CD14-positive monocyte (primary cell): ENCODE results near the gene EFCAB13. TPM values are rescaled to one million over a fixed set of nuclear protein-coding genes. Genes with fewer than 3 reads are reported as not detected.

Experiments
- DNase-seq, 3 donors: peaks; one replicate each; pipeline ENCODE4 v3.0.0-alpha.2; 2011 to 2022
- H2AFZ ChIP-seq: 2 replicates; pipeline ENCODE4 v1.6.0; 2012; ENCODE audit warnings: mild to moderate bottlenecking, low read depth, low read length, inconsistent platforms; ENCODE audit not compliant: insufficient read depth, poor library complexity, severe bottlenecking
- H3K27ac ChIP-seq, 2 donors: 1 replicate in 1 of 2; 2 replicates in 1 of 2; pipeline ENCODE4 v1.5.1; 2012 to 2013; ENCODE audit warnings: low read length in 2 of 2, control low read depth in 1 of 2, inconsistent platforms in 1 of 2, low read depth in 1 of 2, mild to moderate bottlenecking in 1 of 2
- H3K27me3 ChIP-seq, 2 donors: one replicate each; pipeline versions ENCODE4 v1.6.0 to v1.6.1; 2011 to 2013; ENCODE audit warnings: low read length in 2 of 2; ENCODE audit not compliant: control insufficient read depth in 2 of 2, insufficient read depth in 2 of 2
- H3K36me3 ChIP-seq, 2 donors: replicated peaks in 1 of 2; 1 replicate in 1 of 2; 2 replicates in 1 of 2; pipeline versions ENCODE4 v1.5.1 to v1.6.1; 2012 to 2013; ENCODE audit warnings: low read length in 2 of 2, control low read depth in 1 of 2, inconsistent platforms in 1 of 2, mild to moderate bottlenecking in 1 of 2; ENCODE audit not compliant: insufficient read depth in 2 of 2, control insufficient read depth in 1 of 2
- H3K4me1 ChIP-seq, 2 donors: 1 replicate in 1 of 2; 2 replicates in 1 of 2; pipeline versions ENCODE4 v1.5.1 to v1.6.1; 2012 to 2013; ENCODE audit warnings: low read length in 2 of 2, control low read depth in 1 of 2, inconsistent platforms in 1 of 2, mild to moderate bottlenecking in 1 of 2, moderate library complexity in 1 of 2; ENCODE audit not compliant: insufficient read depth in 2 of 2, control insufficient read depth in 1 of 2
- H3K4me2 ChIP-seq: replicated peaks from 2 replicates; pipeline ENCODE3; 2012; ENCODE audit warnings: low read length, moderate library complexity, mild to moderate bottlenecking; ENCODE audit not compliant: poor library complexity, severe bottlenecking; ENCODE audit errors: extremely low read depth
- H3K4me3 ChIP-seq, 3 experiments: fragments of 200-600 bp in 1 of 3; sonication (generic) in 1 of 3; replicated peaks in 1 of 3; 1 replicate in 2 of 3; 2 replicates in 1 of 3; pipeline ENCODE4 v1.5.1; 2011 to 2013; ENCODE audit warnings: low read length in 3 of 3, mild to moderate bottlenecking in 3 of 3, control low read depth in 2 of 3, low read depth in 2 of 3, inconsistent platforms in 1 of 3, moderate library complexity in 1 of 3
- H3K79me2 ChIP-seq: 2 replicates; pipeline ENCODE4 v1.6.0; 2012; ENCODE audit warnings: mild to moderate bottlenecking, control low read depth, inconsistent platforms, low read length, moderate library complexity; ENCODE audit not compliant: insufficient read depth
- H3K9ac ChIP-seq: 2 replicates; pipeline ENCODE4 v1.6.0; 2017; ENCODE audit warnings: low read length, mild to moderate bottlenecking; ENCODE audit not compliant: insufficient read depth, poor library complexity, severe bottlenecking
- H3K9me3 ChIP-seq, 2 donors: replicated peaks in 1 of 2; 1 replicate in 1 of 2; 2 replicates in 1 of 2; pipeline versions ENCODE4 v1.5.1 to v1.6.1; 2012 to 2013; ENCODE audit warnings: low read length in 2 of 2, control low read depth in 1 of 2; ENCODE audit not compliant: control insufficient read depth in 1 of 2, insufficient read depth in 1 of 2
- H4K20me1 ChIP-seq: 2 replicates; pipeline ENCODE4 v1.6.0; 2012; ENCODE audit warnings: mild to moderate bottlenecking, low read length, control low read depth, moderate library complexity; ENCODE audit not compliant: insufficient read depth
- H3K27ac Mint-ChIP-seq, 7 donors: one replicate each; pipeline ENCODE4 v1.8.0; 2020; ENCODE audit warnings: mild to moderate bottlenecking in 7 of 7, mixed read lengths in 7 of 7, moderate library complexity in 6 of 7, inconsistent platforms in 2 of 7
- H3K27me3 Mint-ChIP-seq, 3 donors: one replicate each; pipeline ENCODE4 v1.8.0; 2021 to 2022; ENCODE audit warnings: low read depth in 3 of 3, mild to moderate bottlenecking in 3 of 3, mixed read lengths in 3 of 3, moderate library complexity in 3 of 3, inconsistent platforms in 1 of 3
- H3K36me3 Mint-ChIP-seq, 2 donors: one replicate each; pipeline ENCODE4 v1.8.0; 2020; ENCODE audit warnings: mixed read lengths in 2 of 2, inconsistent platforms in 1 of 2, mild to moderate bottlenecking in 1 of 2
- H3K4me1 Mint-ChIP-seq: one replicate; pipeline ENCODE4 v1.8.0; 2020; ENCODE audit warnings: mild to moderate bottlenecking, mixed read lengths
- H3K4me3 Mint-ChIP-seq, 2 donors: one replicate each; pipeline ENCODE4 v1.8.0; 2020; ENCODE audit warnings: mild to moderate bottlenecking in 2 of 2, mixed read lengths in 2 of 2, moderate library complexity in 1 of 2
- H3K9me3 Mint-ChIP-seq, 7 donors: one replicate each; pipeline ENCODE4 v1.8.0; 2020 to 2022; ENCODE audit warnings: mixed read lengths in 7 of 7, mild to moderate bottlenecking in 6 of 7, moderate library complexity in 6 of 7, inconsistent platforms in 2 of 7
- WGBS: methylation state at CpG from one replicate; pipeline ENCODE4 v1.1.5; 2013; ENCODE audit warnings: missing lambda C conversion rate; ENCODE audit not compliant: insufficient coverage; 5-methylcytosine and 5-hydroxymethylcytosine counted together
- intact Hi-C, 2 donors: fragments of 100-400 bp; cut with micrococcal nuclease; formaldehyde crosslinking; loops; one replicate each; pipeline versions ENCODE4 v1.15.0 to v1.15.1; 2023
- polyA plus RNA-seq, 3 donors: library from polyadenylated mRNA; depleted of rRNA in 1 of 3; unstranded in 2 of 3; stranded (reverse) in 1 of 3; fragments of 300-500 nt in 2 of 3; fragments of >200 nt in 1 of 3; fragmentation: Illumina TruSeq in 2 of 3; gene quantifications; 1 replicate in 2 of 3; 2 replicates in 1 of 3; pipeline ENCODE4 v1.2.3, GENCODE V29; 2012 to 2021
- TF ChIP-seq, protein P1 (sequence below): fragments of 200-600 bp; IDR thresholded peaks from one replicate; pipeline ENCODE4 v1.8.0; 2022; ENCODE audit warnings: antibody characterized with exemption, mild to moderate bottlenecking

Gene EFCAB13
- polyA plus RNA-seq, 3 donors, result 1.0 to 5.7 (median 3.5) TPM

- Histone ChIP-seq H3K36me3 (no peaks in the 10 kb centered on the region), H3K4me3 (no peak overlapping the region), H3K4me1 (peaks cover 3 to 4% of the 10 kb centered on the region in 2 donors), H3K79me2 (no peaks in the 10 kb centered on the region), H3K9ac (no peak overlapping the region), H3K27me3 (peaks cover 5 to 15% of the 10 kb centered on the region in 2 donors), H3K27ac (no peak overlapping the region), H3K9me3 (peaks cover 0 to 6% of the 10 kb centered on the region in 2 donors), H2AFZ (no peak overlapping the region), H4K20me1 (no peaks in the 10 kb centered on the region), H3K4me2 (no peak overlapping the region)
- WGBS, result 80% methylated on average over 1 of the region's 3 CpGs
- peaks cover 0 to 10% (median 6%) of the 10 kb centered on the region in 7 donors for H3K9me3 Mint-ChIP-seq
- no peak for DNase-seq
- H3K4me3 Mint-ChIP-seq, result no peak overlapping the region
- TF ChIP-seq, protein P1, sequence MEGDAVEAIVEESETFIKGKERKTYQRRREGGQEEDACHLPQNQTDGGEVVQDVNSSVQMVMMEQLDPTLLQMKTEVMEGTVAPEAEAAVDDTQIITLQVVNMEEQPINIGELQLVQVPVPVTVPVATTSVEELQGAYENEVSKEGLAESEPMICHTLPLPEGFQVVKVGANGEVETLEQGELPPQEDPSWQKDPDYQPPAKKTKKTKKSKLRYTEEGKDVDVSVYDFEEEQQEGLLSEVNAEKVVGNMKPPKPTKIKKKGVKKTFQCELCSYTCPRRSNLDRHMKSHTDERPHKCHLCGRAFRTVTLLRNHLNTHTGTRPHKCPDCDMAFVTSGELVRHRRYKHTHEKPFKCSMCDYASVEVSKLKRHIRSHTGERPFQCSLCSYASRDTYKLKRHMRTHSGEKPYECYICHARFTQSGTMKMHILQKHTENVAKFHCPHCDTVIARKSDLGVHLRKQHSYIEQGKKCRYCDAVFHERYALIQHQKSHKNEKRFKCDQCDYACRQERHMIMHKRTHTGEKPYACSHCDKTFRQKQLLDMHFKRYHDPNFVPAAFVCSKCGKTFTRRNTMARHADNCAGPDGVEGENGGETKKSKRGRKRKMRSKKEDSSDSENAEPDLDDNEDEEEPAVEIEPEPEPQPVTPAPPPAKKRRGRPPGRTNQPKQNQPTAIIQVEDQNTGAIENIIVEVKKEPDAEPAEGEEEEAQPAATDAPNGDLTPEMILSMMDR, result no peak
- intact Hi-C loops, result no loop called here
- H3K4me1 Mint-ChIP-seq, result peaks cover 6% of the 10 kb centered on the region
- H3K27me3 Mint-ChIP-seq, result peaks cover 2 to 14% (median 9%) of the 10 kb centered on the region in 3 donors
- peaks cover 0 to 2% of the 10 kb centered on the region in 2 donors for H3K36me3 Mint-ChIP-seq
- H3K27ac Mint-ChIP-seq, result peak overlapping the region in 2 of 7 donors; percentile 20 to 24
Observed at GRCh38 chr17:47318197-47318918, 5.4 kb upstream of the EFCAB13 start.

GRCh38 chr17:47320879-47321502 lies 2.8 kb upstream of the EFCAB13 start:
- TF ChIP-seq, protein P1, result no peak
- WGBS, result no CpG with 5 or more reads among the region's 5 CpGs
- intact Hi-C loops, result no loop called here
- peaks cover 0 to 2% of the 10 kb centered on the region in 2 donors for H3K36me3 Mint-ChIP-seq
- no peak overlapping the region for H3K4me3 ChIP-seq
- no peak overlapping the region for H3K9ac ChIP-seq
- H3K4me2 ChIP-seq, result no peak overlapping the region
- no peaks in the 10 kb centered on the region for H3K79me2 ChIP-seq
- no peak overlapping the region for H2AFZ ChIP-seq
- no peak for DNase-seq
- H3K4me3 Mint-ChIP-seq, result no peak overlapping the region
- H3K4me1 ChIP-seq, result peaks cover 12 to 24% of the 10 kb centered on the region in 2 donors
- peaks cover 18% of the 10 kb centered on the region for H3K4me1 Mint-ChIP-seq
- no peaks in the 10 kb centered on the region for H4K20me1 ChIP-seq
- peaks cover 5 to 14% of the 10 kb centered on the region in 2 donors for H3K27me3 ChIP-seq
- peaks cover 0 to 6% of the 10 kb centered on the region in 2 donors for H3K9me3 ChIP-seq
- H3K27ac Mint-ChIP-seq, result no peak overlapping the region
- H3K36me3 ChIP-seq, result no peaks in the 10 kb centered on the region
- H3K27me3 Mint-ChIP-seq, result peaks cover 3 to 19% (median 15%) of the 10 kb centered on the region in 3 donors
- peaks cover 0 to 11% (median 6%) of the 10 kb centered on the region in 7 donors for H3K9me3 Mint-ChIP-seq
- no peak overlapping the region for H3K27ac ChIP-seq
